Measurements from ENCODE around the gene EIF4B.

EIF4B gene

DNA sequence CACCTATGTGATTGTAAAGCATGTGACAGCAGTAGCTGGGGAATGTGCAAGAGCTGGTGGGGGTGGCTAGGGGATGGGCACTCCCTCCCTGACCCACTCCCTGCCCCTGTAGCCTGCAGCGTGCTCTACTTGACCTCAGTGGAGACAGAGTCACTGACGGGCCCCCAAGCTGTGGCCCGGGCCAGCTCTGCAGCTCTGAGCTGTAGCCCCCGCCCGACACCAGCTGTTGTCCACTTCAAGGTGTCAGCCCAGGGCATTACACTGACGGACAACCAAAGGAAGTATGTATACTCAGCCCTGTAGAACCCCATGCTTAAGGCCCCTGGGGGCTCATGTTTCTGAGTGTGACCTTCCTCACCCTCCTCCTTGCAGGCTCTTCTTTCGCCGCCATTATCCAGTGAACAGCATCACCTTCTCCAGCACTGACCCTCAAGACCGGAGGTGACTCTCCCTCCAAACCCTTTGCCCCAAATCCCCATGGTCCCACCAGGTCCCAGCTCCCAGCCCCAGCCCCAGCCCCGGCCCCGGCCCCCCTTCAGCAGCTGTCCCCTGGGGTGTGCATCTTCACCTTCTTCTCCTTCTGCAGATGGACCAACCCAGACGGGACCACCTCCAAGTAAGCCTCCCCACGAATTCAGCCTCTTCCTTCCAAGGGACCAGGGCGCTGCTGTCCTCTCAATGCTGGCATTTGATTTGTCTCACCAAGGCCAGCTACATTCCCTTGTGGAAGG, 56.9 kb downstream of the EIF4B start:
- no peak overlapping the region for H3K4me3 ChIP-seq (ENCODE audit: low read length)
- TF ChIP-seq ZNF274 (IDR thresholded peaks at IDR 0.05; ENCODE audit: low read depth, low read length): no peak

GRCh38 chr12:53063708-53064612, 57.7 kb downstream of the EIF4B start:
- no peak for TF ChIP-seq ZNF274 (IDR thresholded peaks at IDR 0.05; ENCODE audit: low read depth, low read length)
- H3K4me3 ChIP-seq (ENCODE audit: low read length): no peak overlapping the region

DNA sequence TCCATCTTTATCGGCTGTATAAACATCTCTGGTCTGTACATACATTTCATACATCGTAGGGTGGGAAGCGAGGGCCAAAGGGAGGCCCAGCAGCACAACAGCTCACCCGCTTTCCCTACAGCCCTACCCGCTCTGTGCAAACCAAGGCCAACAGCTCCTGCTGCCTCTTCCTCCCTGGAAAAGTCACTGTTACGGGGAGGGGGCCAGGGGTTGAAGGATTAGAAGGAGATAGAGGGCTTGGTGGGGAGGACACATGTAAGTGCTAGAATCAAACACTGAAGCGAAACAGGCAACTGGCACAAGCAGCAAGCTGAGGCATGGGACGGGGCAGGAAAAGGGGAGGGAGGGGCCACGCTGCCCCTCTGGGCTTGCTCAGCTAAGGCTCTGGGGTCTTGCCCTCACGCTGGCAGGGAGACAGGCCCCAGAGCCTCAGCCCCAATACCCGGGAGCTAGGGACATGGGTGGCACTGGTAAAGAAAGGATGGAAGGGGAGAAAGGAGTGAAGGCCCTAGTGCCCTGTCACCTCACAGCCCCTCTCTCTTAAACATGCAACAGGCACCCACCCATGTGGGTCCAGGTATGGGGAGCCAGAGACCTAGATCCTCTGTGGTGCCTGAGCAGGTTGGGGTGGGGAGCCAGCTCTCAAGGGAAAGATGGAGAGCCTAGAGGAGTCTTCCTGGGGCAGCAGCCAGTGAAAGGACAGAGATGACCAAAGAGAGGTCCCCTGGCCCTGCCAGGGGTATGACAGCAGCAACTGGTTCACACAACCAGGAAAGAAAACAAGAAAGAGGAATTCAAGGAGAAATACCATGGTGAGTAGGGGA, 58.6 kb downstream of the EIF4B start:
- no peak for TF ChIP-seq ZNF274 (IDR thresholded peaks at IDR 0.05; ENCODE audit: low read depth, low read length)
- H3K4me3 ChIP-seq (ENCODE audit: low read length): no peak overlapping the region

DNA sequence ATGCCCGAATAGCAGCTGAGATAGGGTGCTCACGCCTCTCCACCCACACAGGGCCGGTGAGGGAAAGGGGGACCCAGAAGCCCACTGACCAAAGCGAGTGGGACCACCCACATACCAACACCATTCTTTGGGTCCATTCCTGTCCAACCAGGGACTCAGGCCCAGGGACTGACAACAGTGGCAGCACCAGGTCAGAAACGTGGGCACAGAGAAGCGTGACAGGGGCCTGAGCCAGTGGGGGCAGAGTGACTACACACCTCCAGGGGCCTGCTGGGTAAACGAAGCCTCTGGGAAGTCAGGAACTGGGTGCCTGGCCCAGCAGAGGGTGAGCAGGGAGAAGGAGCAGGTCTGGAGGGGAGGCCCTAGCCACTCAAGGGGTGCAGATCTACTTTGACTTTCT, 59.2 kb downstream of the EIF4B start:
- H3K4me3 ChIP-seq (ENCODE audit: low read length): no peak overlapping the region

DNA sequence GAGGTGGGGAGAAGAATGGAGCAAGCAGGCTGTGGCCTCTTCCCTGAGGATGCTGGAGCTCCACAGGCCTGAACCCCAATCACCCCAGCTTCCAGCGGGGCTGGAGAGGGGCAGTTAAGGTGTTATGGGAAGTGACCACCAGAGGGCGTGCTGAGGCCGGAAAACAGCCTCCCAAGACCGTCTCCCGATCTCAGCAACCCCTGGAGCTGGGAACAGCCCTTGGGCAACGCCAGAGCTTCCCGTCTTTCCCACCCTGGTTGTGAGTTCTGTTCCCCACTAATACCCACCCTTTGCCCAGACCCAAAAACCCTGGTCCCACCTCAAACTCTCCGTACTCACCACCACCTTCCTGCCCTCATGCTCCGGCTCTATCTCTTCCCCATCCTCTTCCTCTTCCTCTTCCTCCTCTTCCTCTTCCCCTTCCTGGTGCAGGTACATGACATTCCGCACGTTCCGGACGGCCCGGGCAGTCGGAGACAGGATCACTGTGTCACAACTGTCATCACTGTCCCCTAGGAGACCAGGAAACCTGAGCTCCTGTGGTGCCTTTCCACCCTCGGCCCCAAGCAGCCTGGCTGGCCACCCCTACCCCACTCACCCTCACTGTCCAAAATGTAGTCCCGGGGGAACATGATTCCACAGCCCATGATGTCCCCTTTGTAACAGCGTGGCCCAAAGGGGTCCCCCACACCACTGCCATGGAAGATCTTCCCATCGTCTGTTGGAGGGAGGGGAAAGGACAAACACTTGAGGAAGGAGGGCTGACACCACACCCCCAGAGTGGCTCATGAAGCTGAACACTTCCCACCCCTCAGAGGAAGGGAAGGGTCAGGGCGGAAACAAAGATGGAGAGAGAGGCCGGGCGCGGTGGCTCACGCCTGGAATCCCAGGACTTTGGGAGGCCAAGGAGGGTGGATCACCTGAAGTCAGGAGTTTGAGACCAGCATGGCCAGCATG, 60.0 kb downstream of the EIF4B start:
- no peak overlapping the region for H3K4me3 ChIP-seq (ENCODE audit: low read length)
- TF ChIP-seq ZNF274 (IDR thresholded peaks at IDR 0.05; ENCODE audit: low read depth, low read length): no peak

More for the DNA sequence above, 59.2 kb downstream of the EIF4B start:
- no peak for TF ChIP-seq ZNF274 (IDR thresholded peaks at IDR 0.05; ENCODE audit: low read depth, low read length)

- no peak for TF ChIP-seq ZNF274 (IDR thresholded peaks at IDR 0.05; ENCODE audit: low read depth, low read length)
- no peak overlapping the region for H3K4me3 ChIP-seq (ENCODE audit: low read length)
Observed at GRCh38 chr12:53067074-53067992, 61.1 kb downstream of the EIF4B start.

GRCh38 chr12:53067993-53068770, 61.9 kb downstream of the EIF4B start:
- no peak overlapping the region for H3K4me3 ChIP-seq (ENCODE audit: low read length)
- TF ChIP-seq ZNF274 (IDR thresholded peaks at IDR 0.05; ENCODE audit: low read depth, low read length): no peak

DNA sequence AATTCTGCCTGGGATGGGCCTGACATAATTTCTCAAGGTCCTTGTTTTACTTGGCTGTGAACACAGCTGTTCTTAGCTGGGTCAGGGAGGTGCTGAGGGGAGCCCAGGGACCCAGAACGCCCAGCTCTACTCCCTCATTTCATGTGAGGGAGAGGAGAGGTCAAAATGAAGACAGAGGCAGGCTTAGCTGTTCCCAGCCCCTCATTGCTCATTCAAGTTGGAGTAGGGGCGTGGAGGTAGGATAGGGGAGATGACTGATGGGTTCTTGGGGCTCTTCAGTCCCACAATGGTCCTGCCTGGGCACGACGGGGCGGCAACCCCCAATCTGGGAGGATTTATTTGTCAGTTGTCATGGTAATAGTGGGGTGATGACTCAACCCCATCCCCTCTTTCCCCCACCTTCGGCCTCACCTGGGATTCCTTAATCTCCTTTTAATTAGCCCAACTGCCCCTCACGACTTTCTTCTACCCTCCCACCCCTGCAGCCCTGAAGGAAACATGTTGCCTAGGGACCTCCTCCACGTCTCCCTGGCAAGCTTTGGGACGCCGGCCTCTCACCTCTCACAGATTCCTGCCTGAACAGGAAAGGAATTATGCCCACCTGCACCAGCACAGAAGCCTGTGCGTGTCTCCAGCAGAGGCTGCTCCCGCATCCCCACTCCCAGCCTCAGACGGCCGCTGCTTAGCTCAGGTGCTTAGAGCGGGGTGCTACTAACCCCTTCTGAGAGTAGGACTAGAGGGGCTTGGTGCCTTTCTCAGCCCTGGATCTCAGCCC, 62.7 kb downstream of the EIF4B start:
- H3K4me3 ChIP-seq (ENCODE audit: low read length): no peak overlapping the region
- no peak for TF ChIP-seq ZNF274 (IDR thresholded peaks at IDR 0.05; ENCODE audit: low read depth, low read length)

DNA sequence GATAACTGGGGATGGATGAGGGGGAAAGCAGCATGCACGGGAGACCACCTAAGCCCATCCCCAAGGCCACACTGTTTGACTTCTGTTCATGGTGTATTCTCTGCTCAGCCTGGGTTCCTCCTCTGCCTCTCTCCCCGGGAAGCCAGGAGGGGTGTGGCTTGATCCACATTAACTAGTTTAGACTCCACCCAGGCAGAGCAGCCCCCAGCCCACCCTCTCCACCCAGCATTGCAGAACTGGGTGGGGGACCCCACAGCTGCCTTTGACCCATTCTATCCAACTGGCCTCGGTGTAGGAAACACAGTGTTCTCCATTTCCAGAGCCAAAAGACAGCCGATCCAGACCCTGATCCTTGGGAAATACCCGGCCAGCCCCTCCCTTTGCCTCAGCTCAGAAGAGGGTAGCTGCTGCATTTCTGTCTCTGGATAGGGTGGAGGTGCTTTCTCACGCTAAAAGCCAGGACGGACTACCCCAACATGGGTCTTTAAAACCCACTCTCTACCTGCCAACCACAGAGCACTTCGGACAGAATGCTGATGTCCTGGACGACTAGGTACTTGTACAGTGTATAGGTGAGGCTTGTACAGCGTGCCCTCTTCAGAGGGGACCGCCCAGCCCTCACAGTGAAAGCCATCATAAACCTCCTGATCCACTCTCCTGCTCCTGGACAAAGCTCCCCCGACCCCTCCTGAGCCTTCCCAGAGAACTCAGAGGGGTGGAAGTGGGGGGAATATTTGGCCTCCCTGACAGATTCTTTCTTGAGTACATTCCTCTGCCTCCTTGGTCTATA, 63.6 kb downstream of the EIF4B start:
- H3K4me3 ChIP-seq (ENCODE audit: low read length): no peak overlapping the region
- no peak for TF ChIP-seq ZNF274 (IDR thresholded peaks at IDR 0.05; ENCODE audit: low read depth, low read length)

GRCh38 chr12:53070877-53071492, 64.7 kb downstream of the EIF4B start:
- no peak for TF ChIP-seq ZNF274 (IDR thresholded peaks at IDR 0.05; ENCODE audit: low read depth, low read length)
- H3K4me3 ChIP-seq (ENCODE audit: low read length): no peak overlapping the region

Data from GM08714 (cell line).